ENCODE measurements around the gene ADGRG7.

Gene ADGRG7

GRCh38 chr3:100715176-100715575 lies 105.8 kb downstream of the ADGRG7 start:
- TF ChIP-seq POU2F2 (IDR thresholded peaks at IDR 0.05; ENCODE audit: low read depth, low read length) (no peak), POLR2AphosphoS5 (IDR thresholded peaks at IDR 0.05; ENCODE audit: low read depth, low read length) (no peak), PAX5 (IDR thresholded peaks at IDR 0.05; ENCODE audit: insufficient read depth, low read length, severe bottlenecking) (no peak), TAF1 (IDR thresholded peaks at IDR 0.05; ENCODE audit: low read depth, low read length) (no peak), POLR2A (IDR thresholded peaks at IDR 0.05; ENCODE audit: low read depth, low read length) (no peak), SPI1 (IDR thresholded peaks at IDR 0.05; ENCODE audit: low read depth, low read length) (no peak)
- FAIRE-seq (no peak), DNase-seq (ENCODE audit: insufficient read length, low spot score) (no peak)

GRCh38 chr3:100717063-100717462 lies 107.7 kb downstream of the ADGRG7 start:
- DNase-seq (ENCODE audit: insufficient read length, low spot score) (no peak), FAIRE-seq (no peak)

DNA sequence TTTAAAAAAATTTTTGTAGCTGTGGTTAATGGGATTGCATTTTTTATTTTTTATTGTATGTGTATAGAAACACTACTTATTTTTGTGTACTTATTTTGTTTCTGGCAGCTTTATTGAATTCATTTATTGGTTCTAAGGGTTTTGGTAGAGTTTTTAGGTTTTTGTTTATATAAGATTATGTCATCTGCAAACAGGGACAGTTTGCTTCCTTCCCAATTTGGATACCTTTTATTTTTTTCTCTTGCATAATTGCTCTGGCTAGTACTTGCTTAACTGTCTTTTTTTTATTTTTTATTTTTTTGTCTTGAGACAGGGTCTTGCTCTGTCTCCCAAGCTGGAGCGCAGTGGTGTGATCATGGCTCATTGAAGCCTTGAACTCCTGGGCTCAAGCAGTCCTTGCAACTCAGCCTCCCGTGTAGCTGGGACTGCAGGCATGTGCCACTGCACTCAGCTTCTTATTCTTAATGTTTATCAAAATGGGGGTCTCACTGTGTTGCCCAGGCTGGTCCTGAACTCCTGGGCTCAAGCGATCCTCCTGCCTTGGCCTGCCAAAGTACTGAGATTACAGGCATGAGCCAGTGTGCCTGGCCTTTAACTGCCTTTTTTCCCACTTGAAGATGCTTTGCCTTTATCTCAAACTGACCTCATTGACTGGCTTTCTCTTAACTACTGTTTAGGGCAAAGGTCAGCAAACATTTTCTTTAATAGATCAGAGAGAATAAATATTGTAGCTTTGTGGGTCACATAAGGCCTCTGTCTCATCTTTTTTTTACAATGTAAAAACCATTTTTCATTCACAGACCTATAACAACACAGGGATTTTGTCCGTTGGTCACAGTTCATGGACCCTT lies 108.5 kb downstream of the ADGRG7 start:
- TF ChIP-seq SPI1 (IDR thresholded peaks at IDR 0.05; ENCODE audit: low read depth, low read length): no peak
- no peak for TF ChIP-seq PAX5 (IDR thresholded peaks at IDR 0.05; ENCODE audit: insufficient read depth, low read length, severe bottlenecking)
- TF ChIP-seq POLR2A (IDR thresholded peaks at IDR 0.05; ENCODE audit: low read depth, low read length): no peak
- no peak for TF ChIP-seq TAF1 (IDR thresholded peaks at IDR 0.05; ENCODE audit: low read depth, low read length)
- no peak for TF ChIP-seq POLR2AphosphoS5 (IDR thresholded peaks at IDR 0.05; ENCODE audit: low read depth, low read length)
- TF ChIP-seq POU2F2 (IDR thresholded peaks at IDR 0.05; ENCODE audit: low read depth, low read length): no peak
- no peak for FAIRE-seq
- DNase-seq (ENCODE audit: insufficient read length, low spot score): no peak

More at GRCh38 chr3:100717063-100717462, 107.7 kb downstream of the ADGRG7 start:
- TF ChIP-seq POU2F2 (IDR thresholded peaks at IDR 0.05; ENCODE audit: low read depth, low read length) (no peak), POLR2AphosphoS5 (IDR thresholded peaks at IDR 0.05; ENCODE audit: low read depth, low read length) (no peak), SPI1 (IDR thresholded peaks at IDR 0.05; ENCODE audit: low read depth, low read length) (no peak), TAF1 (IDR thresholded peaks at IDR 0.05; ENCODE audit: low read depth, low read length) (no peak), PAX5 (IDR thresholded peaks at IDR 0.05; ENCODE audit: insufficient read depth, low read length, severe bottlenecking) (no peak), POLR2A (IDR thresholded peaks at IDR 0.05; ENCODE audit: low read depth, low read length) (no peak)

- FAIRE-seq: no peak
- TF ChIP-seq PAX5 (IDR thresholded peaks at IDR 0.05; ENCODE audit: insufficient read depth, low read length, severe bottlenecking): no peak
- TF ChIP-seq POLR2A (IDR thresholded peaks at IDR 0.05; ENCODE audit: low read depth, low read length): no peak
- no peak for TF ChIP-seq SPI1 (IDR thresholded peaks at IDR 0.05; ENCODE audit: low read depth, low read length)
- no peak for TF ChIP-seq POU2F2 (IDR thresholded peaks at IDR 0.05; ENCODE audit: low read depth, low read length)
- TF ChIP-seq TAF1 (IDR thresholded peaks at IDR 0.05; ENCODE audit: low read depth, low read length): no peak
- no peak for TF ChIP-seq POLR2AphosphoS5 (IDR thresholded peaks at IDR 0.05; ENCODE audit: low read depth, low read length)
- DNase-seq (ENCODE audit: insufficient read length, low spot score): no peak
Observed at GRCh38 chr3:100719136-100719535, 109.7 kb downstream of the ADGRG7 start.

DNA sequence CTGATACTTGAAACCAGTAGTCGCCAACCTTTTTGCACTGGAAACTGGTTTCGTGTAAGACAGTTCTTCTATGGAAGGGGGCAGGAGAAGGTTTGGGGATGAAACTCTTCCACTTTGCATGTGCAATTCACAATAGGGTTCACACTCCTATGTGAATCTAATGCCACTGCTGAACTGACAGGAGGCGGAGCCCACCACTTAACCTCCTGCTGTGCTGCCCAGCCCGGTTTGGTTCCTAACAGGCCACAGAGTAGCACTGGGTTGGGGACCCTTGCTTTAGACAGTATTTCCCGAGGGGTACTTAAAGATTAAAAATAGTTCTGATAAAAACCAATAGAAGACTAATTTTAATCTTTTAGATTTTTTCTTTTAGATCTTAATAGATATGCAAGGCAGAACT lies 111.0 kb downstream of the ADGRG7 start:
- TF ChIP-seq SPI1 (IDR thresholded peaks at IDR 0.05; ENCODE audit: low read depth, low read length) (no peak), TAF1 (IDR thresholded peaks at IDR 0.05; ENCODE audit: low read depth, low read length) (no peak), POLR2AphosphoS5 (IDR thresholded peaks at IDR 0.05; ENCODE audit: low read depth, low read length) (no peak), PAX5 (IDR thresholded peaks at IDR 0.05; ENCODE audit: insufficient read depth, low read length, severe bottlenecking) (no peak), POU2F2 (IDR thresholded peaks at IDR 0.05; ENCODE audit: low read depth, low read length) (no peak), POLR2A (IDR thresholded peaks at IDR 0.05; ENCODE audit: low read depth, low read length) (no peak)
- FAIRE-seq: no peak
- no peak for DNase-seq (ENCODE audit: insufficient read length, low spot score)

GRCh38 chr3:100725935-100726513 lies 116.6 kb downstream of the ADGRG7 start:
- no peak for DNase-seq (ENCODE audit: insufficient read length, low spot score)
- FAIRE-seq: no peak

GRCh38 chr3:100726706-100727105 lies 117.3 kb downstream of the ADGRG7 start:
- FAIRE-seq (no peak), DNase-seq (ENCODE audit: insufficient read length, low spot score) (no peak)
- no peak for TF ChIP-seq SPI1 (IDR thresholded peaks at IDR 0.05; ENCODE audit: low read depth, low read length)
- TF ChIP-seq POLR2A (IDR thresholded peaks at IDR 0.05; ENCODE audit: low read depth, low read length): no peak
- no peak for TF ChIP-seq TAF1 (IDR thresholded peaks at IDR 0.05; ENCODE audit: low read depth, low read length)
- no peak for TF ChIP-seq POLR2AphosphoS5 (IDR thresholded peaks at IDR 0.05; ENCODE audit: low read depth, low read length)
- no peak for TF ChIP-seq POU2F2 (IDR thresholded peaks at IDR 0.05; ENCODE audit: low read depth, low read length)
- TF ChIP-seq PAX5 (IDR thresholded peaks at IDR 0.05; ENCODE audit: insufficient read depth, low read length, severe bottlenecking): no peak

More at GRCh38 chr3:100725935-100726513, 116.6 kb downstream of the ADGRG7 start:
- TF ChIP-seq POLR2AphosphoS5 (IDR thresholded peaks at IDR 0.05; ENCODE audit: low read depth, low read length) (no peak), POU2F2 (IDR thresholded peaks at IDR 0.05; ENCODE audit: low read depth, low read length) (no peak), PAX5 (IDR thresholded peaks at IDR 0.05; ENCODE audit: insufficient read depth, low read length, severe bottlenecking) (no peak), SPI1 (IDR thresholded peaks at IDR 0.05; ENCODE audit: low read depth, low read length) (no peak), TAF1 (IDR thresholded peaks at IDR 0.05; ENCODE audit: low read depth, low read length) (no peak), POLR2A (IDR thresholded peaks at IDR 0.05; ENCODE audit: low read depth, low read length) (no peak)

- no peak for FAIRE-seq
- TF ChIP-seq SPI1 (IDR thresholded peaks at IDR 0.05; ENCODE audit: low read depth, low read length) (no peak), TAF1 (IDR thresholded peaks at IDR 0.05; ENCODE audit: low read depth, low read length) (no peak), POLR2A (IDR thresholded peaks at IDR 0.05; ENCODE audit: low read depth, low read length) (no peak), POLR2AphosphoS5 (IDR thresholded peaks at IDR 0.05; ENCODE audit: low read depth, low read length) (no peak), PAX5 (IDR thresholded peaks at IDR 0.05; ENCODE audit: insufficient read depth, low read length, severe bottlenecking) (no peak), POU2F2 (IDR thresholded peaks at IDR 0.05; ENCODE audit: low read depth, low read length) (no peak)
- DNase-seq (ENCODE audit: insufficient read length, low spot score): no peak
Observed at GRCh38 chr3:100730524-100730923, 121.1 kb downstream of the ADGRG7 start.

- FAIRE-seq: no peak
- no peak for TF ChIP-seq PAX5 (IDR thresholded peaks at IDR 0.05; ENCODE audit: insufficient read depth, low read length, severe bottlenecking)
- no peak for TF ChIP-seq POLR2AphosphoS5 (IDR thresholded peaks at IDR 0.05; ENCODE audit: low read depth, low read length)
- no peak for TF ChIP-seq TAF1 (IDR thresholded peaks at IDR 0.05; ENCODE audit: low read depth, low read length)
- no peak for TF ChIP-seq POU2F2 (IDR thresholded peaks at IDR 0.05; ENCODE audit: low read depth, low read length)
- TF ChIP-seq SPI1 (IDR thresholded peaks at IDR 0.05; ENCODE audit: low read depth, low read length): no peak
- no peak for TF ChIP-seq POLR2A (IDR thresholded peaks at IDR 0.05; ENCODE audit: low read depth, low read length)
- DNase-seq (ENCODE audit: insufficient read length, low spot score): no peak
Observed at GRCh38 chr3:100732435-100732834, 123.0 kb downstream of the ADGRG7 start.
